Posterior cingulate gyrus (tissue), 11 donors: ENCODE measurements around the gene DIP2B.

ENCODE experiments used
- DNase-seq, 10 donors: peaks; one replicate each; pipeline versions ENCODE4 v3.0.0 to v3.0.0-alpha.2; 2020 to 2021; ENCODE audit warnings: mixed read lengths in 3 of 10
- intact Hi-C: fragments of 100-400 bp; cut with DNase I; formaldehyde crosslinking; loops from one replicate; pipeline ENCODE4 v1.15.1; 2023

The DIP2B gene

DNA sequence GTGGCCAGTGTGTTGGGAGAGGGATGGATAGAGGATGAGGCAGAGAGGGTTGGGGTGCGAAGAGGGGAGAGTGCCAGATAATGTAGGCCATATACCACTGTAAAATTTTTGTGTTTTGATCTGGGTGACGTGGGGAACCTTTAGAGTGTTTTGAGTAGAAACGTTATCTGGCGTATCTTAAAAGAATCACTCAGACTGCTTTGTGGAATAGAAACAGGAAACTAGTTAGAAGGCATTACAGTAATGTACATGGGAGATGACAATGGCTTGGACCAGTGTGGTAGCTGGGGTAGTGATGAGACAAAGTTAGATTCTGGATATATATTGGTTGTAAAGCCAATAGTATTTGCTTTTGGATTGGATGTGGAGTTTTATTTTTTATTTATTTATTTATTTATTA is 279.7 kb downstream of the DIP2B start:
- intact Hi-C loops: no loop called here
- no peak for DNase-seq

DNA sequence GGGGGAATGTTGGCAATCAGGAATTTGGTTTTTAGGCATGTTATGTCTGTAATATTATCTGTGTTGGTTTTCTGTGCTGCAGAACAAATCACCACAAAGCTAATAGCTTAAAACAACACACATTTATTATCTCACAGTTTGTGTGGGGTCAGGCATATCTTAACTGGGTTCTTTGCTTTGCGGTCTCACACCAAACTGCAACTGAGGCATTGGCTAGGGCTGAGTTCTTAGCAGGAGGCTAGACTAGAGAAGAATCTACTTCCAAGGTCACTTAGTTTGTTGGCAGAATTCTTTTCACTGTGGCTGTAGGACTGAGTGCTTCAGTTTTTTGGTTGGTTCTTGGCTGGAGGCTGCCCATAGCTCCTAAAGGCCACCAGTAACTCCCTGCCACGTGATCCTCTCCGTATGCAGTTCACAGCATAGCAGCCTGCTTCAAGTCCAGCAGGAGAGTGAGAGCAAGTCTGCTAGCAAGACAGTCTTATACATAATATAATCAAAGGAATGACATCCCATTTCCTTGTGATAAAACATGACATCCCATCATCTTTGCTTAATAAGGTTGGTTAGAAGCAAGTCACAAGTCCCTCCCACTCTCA is 280.7 kb downstream of the DIP2B start:
- DNase-seq: no peak
- intact Hi-C loops: no loop called here

DNA sequence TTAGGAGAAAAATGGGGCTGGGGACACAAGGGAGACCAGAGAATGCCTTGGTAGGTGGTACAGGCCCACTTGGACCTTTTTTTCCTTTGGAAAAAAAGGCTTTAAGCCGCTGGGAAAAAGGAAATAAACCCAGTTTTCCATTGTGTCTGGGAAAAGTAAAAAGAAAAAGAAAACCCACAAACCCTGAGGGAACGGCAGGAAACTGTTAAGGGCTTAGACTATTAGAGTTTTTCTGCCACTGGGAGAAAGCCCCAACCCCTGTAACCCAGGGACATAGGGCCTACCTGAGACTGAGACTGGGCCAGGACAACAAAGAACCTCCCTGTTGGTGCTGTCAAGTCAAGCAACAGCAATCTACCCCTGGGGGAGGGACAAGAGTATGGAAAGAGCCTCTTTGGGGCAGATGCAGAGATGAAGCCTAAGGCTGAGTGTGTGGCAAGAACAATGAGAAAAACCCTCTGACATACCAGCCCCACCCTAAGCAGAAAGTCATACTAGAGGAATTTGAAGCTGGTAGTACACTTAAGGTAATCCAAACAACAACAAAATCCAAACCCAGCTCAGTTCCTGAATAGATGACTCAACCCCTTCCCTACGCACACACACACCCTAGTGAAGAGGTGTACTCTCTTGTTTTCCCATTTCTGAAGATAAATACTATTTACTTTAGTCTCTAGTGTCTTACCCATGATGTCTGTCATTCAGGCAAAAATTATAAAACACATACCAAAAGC is 281.9 kb downstream of the DIP2B start:
- intact Hi-C loops: no loop called here
- no peak for DNase-seq

DNA sequence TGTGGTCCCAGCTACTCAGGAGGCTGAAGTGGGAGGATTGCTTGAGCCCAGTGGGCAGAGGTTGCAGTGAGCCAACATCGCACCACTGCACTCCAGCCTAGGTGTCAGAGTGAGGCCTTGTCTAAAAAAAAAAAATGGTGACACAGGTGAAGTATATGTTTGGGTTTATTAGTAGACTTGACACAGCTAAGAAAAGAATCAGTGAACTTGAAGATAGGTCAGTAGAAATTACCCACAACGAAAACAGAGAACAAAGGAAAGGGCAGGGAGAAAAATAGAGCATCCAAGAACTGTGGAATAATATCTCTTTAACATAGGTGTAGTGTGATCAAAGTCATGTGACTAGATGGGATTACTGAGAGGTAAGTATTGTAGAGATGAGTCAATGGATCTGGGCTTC is 282.8 kb downstream of the DIP2B start:
- DNase-seq: no peak
- intact Hi-C loops: no loop called here

DNA sequence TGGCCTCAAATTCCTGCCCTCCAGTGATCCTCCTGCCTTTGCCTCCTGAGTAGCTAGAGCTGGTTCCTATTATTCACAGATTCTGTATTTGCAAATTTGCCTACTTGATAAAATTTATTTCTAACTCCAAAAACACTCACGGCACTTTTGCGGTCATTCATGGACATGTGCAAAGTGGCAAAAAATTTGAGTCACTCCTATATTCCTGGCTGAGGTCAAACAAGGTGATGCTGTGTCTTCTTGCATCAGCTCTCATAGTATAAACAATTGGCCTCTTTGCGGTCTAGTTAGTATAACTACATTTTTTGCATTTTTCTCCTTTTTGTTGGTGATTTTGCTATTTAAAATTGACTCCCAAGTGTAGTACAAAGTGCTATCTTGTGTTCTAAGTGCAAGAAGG is 283.8 kb downstream of the DIP2B start:
- intact Hi-C loops: no loop called here
- DNase-seq: no peak

DNA sequence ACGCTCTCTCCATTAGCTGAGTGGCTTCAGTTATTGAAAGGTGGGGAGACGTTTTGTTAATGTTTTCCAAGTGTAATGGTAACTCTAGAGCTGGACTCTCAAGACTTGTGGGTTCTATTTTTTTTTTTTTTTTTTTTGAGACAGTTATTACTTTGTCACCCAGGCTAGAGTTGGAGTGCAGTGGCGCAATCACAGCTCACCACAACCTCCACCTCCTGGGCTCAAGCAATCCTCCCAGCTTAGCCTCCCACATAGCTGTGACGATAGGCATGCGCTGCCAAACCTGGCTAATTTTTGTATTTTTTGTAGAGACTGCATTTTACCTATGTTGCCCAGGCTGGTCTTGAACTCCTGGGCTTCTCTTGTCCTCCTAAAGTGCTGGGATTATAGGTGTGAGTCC is 285.3 kb downstream of the DIP2B start:
- intact Hi-C loops: no loop called here
- no peak for DNase-seq
